IPS DF 6.9 (cell line): Measurements from ENCODE around the gene TBC1D16.

ENCODE experiments used
- DNase-seq: peaks from one replicate; pipeline ENCODE4 v3.0.0-alpha.2; 2013; ENCODE audit warnings: low read depth, low spot score
- H3K27ac ChIP-seq: one replicate; pipeline ENCODE4 v1.5.1; 2013; ENCODE audit warnings: low read length, control low read depth
- H3K27me3 ChIP-seq: 2 replicates; pipeline ENCODE4 v1.6.1; 2013; ENCODE audit warnings: mild to moderate bottlenecking, low read length; ENCODE audit not compliant: control insufficient read depth, insufficient read depth
- H3K36me3 ChIP-seq: 2 replicates; pipeline ENCODE4 v1.6.1; 2013; ENCODE audit warnings: low read length; ENCODE audit not compliant: control insufficient read depth, insufficient read depth
- H3K4me1 ChIP-seq: 2 replicates; pipeline ENCODE4 v1.6.1; 2013; ENCODE audit warnings: low read length; ENCODE audit not compliant: control insufficient read depth, insufficient read depth
- H3K4me3 ChIP-seq: 2 replicates; pipeline ENCODE4 v1.5.1; 2013; ENCODE audit warnings: mild to moderate bottlenecking, low read length
- H3K9me3 ChIP-seq: 2 replicates; pipeline ENCODE4 v1.6.1; 2013; ENCODE audit warnings: low read length, inconsistent platforms; ENCODE audit not compliant: control insufficient read depth, insufficient read depth
- WGBS: extraction: QIAGEN DNeasy Blood & Tissue Kit; methylation state at CpG from one replicate; pipeline ENCODE4 v1.1.7; 2013; ENCODE audit warnings: mixed read lengths, missing lambda C conversion rate; ENCODE audit not compliant: insufficient read length, insufficient coverage; 5-methylcytosine and 5-hydroxymethylcytosine counted together

TBC1D16 gene

DNA sequence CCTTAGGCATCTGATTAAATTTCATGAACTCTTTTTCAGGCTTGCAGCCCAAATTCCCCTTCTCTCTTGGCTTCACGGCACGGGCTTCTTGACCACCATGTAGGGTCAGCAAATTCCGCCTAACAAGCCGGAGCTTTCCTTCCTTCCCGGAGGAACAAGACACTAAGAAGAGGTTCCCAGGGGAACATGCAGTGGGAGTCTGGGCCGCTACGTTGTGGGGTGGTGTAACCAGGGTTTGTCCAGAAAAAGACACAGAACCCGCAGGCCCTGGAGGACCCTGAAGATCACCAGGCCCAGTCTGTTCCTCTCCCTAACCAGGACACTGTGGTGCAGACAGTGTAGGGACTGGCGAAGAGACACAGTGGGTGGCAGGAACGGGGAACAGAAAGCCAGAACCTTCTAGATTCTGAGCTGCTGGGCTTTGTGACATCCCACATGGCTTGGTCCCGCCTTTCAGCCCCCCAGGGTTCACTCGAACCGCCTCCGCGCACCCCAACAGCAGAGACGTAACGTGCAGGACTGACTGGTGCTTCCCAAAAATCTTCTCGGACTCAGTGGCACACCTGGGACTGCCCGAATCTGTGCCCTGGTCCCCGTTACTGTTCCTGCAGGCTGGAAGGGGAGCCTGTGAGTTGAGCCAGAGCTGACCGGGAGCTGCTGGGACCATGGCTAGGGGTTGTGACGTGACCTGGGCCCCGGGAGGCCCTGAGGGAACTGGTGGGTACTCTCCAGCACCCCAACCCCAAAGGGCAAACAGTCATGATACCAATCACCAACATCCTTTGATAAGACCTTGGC lies 55.2 kb downstream of the TBC1D16 start:
- no peak for DNase-seq
- no CpG with 5 or more reads among the region's 23 CpGs for WGBS
- Histone ChIP-seq H3K27ac (no peak overlapping the region), H3K9me3 (no peaks in the 10 kb centered on the region), H3K4me1 (peaks cover 2% of the 10 kb centered on the region), H3K4me3 (no peak overlapping the region), H3K27me3 (no peaks in the 10 kb centered on the region), H3K36me3 (peaks cover 3% of the 10 kb centered on the region; the same call in 1 of the 2 replicates)

DNA sequence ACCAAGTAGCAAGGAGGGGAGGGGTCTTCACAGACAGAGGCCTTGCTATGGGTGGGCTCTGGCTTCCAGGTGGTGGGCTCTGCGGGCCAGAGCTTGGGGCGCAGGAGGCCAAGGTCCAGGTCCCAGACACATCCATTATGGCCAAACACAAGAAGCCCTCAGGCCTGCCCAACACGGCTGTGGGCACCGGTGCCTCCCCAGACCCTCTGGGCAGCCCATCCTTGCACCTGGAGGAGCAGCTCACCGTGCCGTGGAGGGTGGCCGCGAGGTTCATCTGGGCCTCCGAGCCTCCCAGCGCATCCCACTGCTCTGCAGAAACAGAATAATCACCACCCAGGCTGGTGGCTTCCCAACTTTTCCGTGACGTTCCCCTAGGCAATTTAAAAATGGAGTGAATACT lies 55.9 kb downstream of the TBC1D16 start:
- peaks cover 3% of the 10 kb centered on the region; the same call in 1 of the 2 replicates for H3K36me3 ChIP-seq
- H3K4me3 ChIP-seq: no peak overlapping the region
- H3K9me3 ChIP-seq: no peaks in the 10 kb centered on the region
- WGBS: no CpG with 5 or more reads among the region's 12 CpGs
- no peak for DNase-seq
- H3K27ac ChIP-seq: no peak overlapping the region
- H3K4me1 ChIP-seq: peaks cover 4% of the 10 kb centered on the region
- no peaks in the 10 kb centered on the region for H3K27me3 ChIP-seq

DNA sequence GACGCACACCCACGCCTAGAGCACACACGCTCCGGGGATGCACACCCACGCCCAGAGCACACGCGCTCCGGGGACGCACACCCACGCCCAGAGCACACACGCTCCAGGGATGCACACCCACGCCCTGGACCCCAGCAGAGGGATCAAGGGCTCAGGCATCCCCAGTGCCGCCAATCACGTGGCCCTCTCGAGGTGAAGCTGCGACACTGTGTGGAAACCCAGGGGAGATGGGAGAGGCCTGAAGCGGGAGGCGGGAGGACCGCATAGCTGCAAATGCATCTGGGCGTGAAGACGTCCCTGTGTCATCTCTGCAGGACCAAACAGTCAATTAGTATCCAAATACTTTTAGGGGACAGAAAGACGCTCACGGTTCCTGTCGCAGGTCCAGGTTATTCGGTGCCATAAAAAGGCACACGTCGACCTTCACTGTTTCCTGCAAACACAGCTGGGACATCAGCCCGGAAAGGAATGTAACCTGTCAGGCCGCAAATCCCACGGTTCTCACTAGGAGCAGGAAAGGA lies 56.4 kb downstream of the TBC1D16 start:
- no CpG with 5 or more reads among the region's 30 CpGs for WGBS
- H3K4me1 ChIP-seq: peaks cover 4% of the 10 kb centered on the region
- H3K27me3 ChIP-seq: no peaks in the 10 kb centered on the region
- DNase-seq: no peak
- H3K36me3 ChIP-seq: peaks cover 3% of the 10 kb centered on the region; the same call in 1 of the 2 replicates
- H3K4me3 ChIP-seq: no peak overlapping the region
- H3K27ac ChIP-seq: no peak overlapping the region
- H3K9me3 ChIP-seq: no peaks in the 10 kb centered on the region

DNA sequence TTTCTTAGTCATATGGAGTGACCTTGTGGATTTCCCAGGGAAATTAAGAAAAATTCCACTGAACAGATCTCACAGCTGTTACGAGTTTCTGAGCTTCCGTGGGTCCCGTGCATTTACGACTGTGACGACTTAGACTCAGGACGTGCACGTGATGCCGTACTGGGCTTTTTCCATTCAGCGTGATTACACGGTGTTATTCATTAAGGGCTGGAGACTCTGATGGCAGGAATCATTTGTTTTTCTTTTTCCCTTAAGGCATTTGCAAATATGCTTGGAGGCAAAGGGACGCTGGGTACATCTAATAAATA lies 57.2 kb downstream of the TBC1D16 start:
- Histone ChIP-seq H3K4me3 (no peak overlapping the region), H3K27ac (no peak overlapping the region), H3K9me3 (no peaks in the 10 kb centered on the region), H3K27me3 (no peaks in the 10 kb centered on the region), H3K4me1 (peaks cover 4% of the 10 kb centered on the region), H3K36me3 (peaks cover 3% of the 10 kb centered on the region; the same call in 1 of the 2 replicates)
- no peak for DNase-seq
- WGBS: no CpG with 5 or more reads among the region's 11 CpGs

DNA sequence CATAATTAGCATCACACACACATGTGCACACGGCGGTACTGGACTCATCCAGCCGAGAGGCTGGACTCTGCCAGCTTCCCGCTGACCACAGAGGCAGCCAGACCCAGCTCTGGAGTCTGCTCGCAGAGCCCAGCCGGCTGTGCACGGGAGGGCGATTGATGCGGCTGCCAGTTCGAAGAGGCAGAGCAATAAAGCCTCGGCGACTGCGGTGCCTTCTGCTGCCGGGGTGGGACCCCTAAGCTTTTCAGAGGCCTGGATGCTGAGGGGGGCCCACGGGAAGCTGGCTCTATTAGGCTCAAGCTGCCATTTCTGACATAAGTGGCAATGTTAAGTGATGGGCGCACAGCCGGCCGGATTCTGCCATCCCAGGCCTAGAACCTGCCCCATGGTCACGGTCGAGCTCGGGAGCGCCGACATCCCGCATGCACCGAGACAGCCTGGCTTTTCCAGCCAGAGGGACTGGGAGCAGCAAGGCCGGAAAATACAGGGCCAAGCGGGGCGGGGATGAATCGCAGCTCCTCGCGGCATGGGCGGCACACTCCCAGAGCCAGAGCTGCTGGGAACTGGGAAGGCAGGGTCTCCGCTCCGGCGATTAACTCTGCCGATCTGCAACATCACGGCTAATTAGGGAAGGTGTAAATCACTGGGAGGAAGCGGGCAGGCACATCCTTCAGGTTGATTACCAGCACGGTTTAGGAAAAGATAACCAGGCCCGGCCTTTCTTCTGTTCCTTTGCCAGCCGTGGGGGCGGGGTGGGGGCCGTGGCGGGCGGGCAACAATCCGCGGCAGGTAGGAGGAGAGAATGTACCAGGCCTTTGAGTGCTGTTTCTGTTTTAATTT lies 57.7 kb downstream of the TBC1D16 start:
- Histone ChIP-seq H3K27me3 (no peaks in the 10 kb centered on the region), H3K36me3 (peaks cover 3% of the 10 kb centered on the region; the same call in 1 of the 2 replicates), H3K4me3 (no peak overlapping the region), H3K27ac (no peak overlapping the region), H3K9me3 (no peaks in the 10 kb centered on the region), H3K4me1 (peaks cover 4% of the 10 kb centered on the region)
- no CpG with 5 or more reads among the region's 47 CpGs for WGBS
- no peak for DNase-seq

DNA sequence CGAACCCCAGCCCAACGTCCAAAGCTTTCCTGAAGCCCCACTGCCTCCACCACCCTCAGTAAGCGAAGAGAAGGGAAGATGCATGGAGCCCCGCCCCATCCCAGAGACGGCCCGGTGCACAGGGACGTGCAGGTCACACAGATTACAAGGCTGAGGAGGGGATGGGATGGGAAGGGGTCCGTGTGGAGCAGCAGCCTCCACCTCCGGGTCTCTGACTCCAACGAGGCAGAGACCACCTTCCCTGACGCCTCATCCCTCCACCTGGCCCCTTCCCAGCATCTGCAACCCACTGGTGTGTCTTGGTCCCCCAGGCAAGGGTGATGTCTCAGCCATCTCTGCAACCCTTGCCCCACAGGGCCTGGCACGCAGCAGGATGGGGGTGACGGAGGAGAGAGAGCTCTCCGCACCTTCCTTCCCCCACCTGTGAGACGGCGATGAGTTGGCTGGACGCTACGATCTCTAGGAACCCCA lies 58.5 kb downstream of the TBC1D16 start:
- H3K27me3 ChIP-seq: no peaks in the 10 kb centered on the region
- DNase-seq: no peak
- peaks cover 4% of the 10 kb centered on the region for H3K4me1 ChIP-seq
- peaks cover 3% of the 10 kb centered on the region; the same call in 1 of the 2 replicates for H3K36me3 ChIP-seq
- no CpG with 5 or more reads among the region's 18 CpGs for WGBS
- no peak overlapping the region for H3K4me3 ChIP-seq
- H3K9me3 ChIP-seq: no peaks in the 10 kb centered on the region
- no peak overlapping the region for H3K27ac ChIP-seq

DNA sequence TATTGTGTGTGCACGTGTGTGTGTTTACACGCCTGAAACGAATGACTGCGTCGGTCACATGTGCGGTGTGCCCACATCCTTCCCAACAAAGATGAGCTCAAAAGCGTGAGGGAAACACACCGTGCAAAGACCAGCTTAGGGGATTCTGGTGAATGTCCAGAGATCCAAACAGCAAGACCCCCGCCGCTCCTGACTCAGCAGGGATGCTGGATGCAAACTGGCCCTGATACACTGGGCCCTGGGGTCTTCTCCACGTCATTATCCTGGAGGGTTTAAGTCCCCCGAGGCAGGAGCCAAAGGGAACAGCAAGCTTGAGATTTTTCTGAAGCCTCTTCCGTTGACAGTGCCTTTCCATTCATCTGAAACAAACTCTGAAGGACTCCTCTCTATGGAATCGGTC lies 59.2 kb downstream of the TBC1D16 start:
- Histone ChIP-seq H3K27me3 (no peaks in the 10 kb centered on the region), H3K36me3 (peaks cover 3% of the 10 kb centered on the region; the same call in 1 of the 2 replicates), H3K4me3 (no peak overlapping the region), H3K27ac (no peak overlapping the region), H3K9me3 (no peaks in the 10 kb centered on the region), H3K4me1 (peaks cover 2% of the 10 kb centered on the region; the same call in 1 of the 2 replicates)
- no peak for DNase-seq
- no CpG with 5 or more reads among the region's 14 CpGs for WGBS

DNA sequence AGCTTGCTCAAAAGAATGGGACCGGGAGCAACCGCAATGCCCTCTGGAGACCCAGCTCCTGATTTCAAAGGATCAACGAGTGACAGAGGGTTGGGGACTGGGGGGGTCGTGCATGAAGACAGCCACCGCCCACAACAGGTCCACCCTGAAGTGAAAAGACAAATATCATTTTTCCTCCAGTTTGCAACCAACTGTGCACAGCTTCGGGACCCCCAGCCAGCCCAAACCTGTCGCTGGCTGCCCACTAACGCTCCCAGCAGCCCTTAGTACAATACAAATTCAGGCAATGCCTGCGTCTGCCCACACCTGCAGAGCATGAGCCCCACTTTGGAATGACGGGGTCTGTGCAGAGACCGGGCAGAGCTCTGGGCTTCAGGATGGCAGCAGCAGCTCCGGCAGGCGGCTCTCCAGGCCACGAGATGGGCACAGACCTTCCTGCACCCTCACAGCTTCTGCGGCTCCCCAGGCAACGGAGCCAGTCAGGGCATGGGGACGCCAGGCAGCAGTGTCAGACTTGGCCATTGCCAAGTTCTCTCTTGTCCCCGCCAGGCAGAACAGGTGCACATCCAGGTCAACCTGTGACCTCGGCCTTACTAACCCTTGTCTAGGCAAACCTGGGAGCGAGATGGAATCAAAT lies 60.1 kb downstream of the TBC1D16 start:
- no peak for DNase-seq
- H3K4me1 ChIP-seq: peaks cover 2% of the 10 kb centered on the region; the same call in 1 of the 2 replicates
- H3K27me3 ChIP-seq: no peaks in the 10 kb centered on the region
- no CpG with 5 or more reads among the region's 20 CpGs for WGBS
- H3K27ac ChIP-seq: no peak overlapping the region
- H3K36me3 ChIP-seq: peaks cover 3% of the 10 kb centered on the region; the same call in 1 of the 2 replicates
- H3K4me3 ChIP-seq: no peak overlapping the region; the same call in 1 of the 2 replicates
- no peaks in the 10 kb centered on the region for H3K9me3 ChIP-seq

DNA sequence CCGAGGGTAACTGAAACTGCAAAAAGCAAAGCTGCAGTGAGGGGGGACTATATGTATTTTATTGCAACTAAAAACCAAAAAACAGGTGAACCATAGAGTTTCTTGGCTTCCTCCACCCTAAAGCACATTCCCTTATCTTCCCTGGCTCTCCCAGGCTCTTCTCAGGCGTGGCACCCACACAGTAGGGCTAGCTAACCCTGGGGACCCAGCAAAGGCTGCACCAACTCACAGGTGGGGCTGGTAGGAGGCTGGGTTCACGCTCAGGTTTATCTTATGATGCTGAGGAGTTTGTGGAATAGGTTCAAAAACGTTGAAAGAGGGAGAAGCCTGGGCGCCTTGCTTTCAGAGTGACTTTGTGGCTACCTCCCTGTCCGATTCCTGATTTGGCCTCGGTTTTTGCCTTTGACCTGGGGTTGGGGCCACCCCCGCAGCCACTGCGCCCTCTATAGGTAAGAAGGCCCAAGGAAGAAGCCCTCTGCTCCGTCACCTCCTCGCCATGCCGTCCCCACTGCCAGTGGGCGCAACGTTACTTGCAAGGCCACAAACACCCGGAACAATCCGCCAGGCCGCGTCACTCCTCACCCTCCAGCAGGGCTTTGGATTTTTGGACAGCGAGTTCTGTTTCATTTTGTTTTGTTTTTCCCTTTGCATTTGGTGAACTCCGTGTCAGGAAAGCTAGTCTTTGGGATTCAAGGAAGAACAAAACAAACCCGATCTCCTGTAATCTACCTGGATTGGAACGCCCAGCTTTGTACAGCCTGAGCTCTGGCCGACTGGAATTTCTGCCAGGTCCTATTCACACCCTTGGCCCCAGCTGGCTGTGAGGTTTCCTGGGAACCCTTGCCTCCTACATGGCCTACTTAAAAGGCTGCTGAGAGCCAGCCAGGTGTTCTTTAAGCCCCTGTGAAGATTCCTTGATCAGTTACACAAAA lies 60.8 kb downstream of the TBC1D16 start:
- DNase-seq: no peak
- no CpG with 5 or more reads among the region's 23 CpGs for WGBS
- Histone ChIP-seq H3K9me3 (no peaks in the 10 kb centered on the region), H3K36me3 (peaks cover 3% of the 10 kb centered on the region; the same call in 1 of the 2 replicates), H3K4me1 (peaks cover 4% of the 10 kb centered on the region; the same call in 1 of the 2 replicates), H3K27me3 (no peaks in the 10 kb centered on the region), H3K4me3 (no peak overlapping the region), H3K27ac (no peak overlapping the region)
